PFSK-1 (cell line): ENCODE results near the gene CYTH1.

Source experiments
- POLR2AphosphoS5 ChIP-seq: IDR thresholded peaks from 2 replicates; pipeline ENCODE4 v1.6.1; 2012; ENCODE audit warnings: low read depth, mild to moderate bottlenecking, control low read depth, low read length, moderate library complexity
- REST ChIP-seq, 2 experiments: IDR thresholded peaks; 2 replicates each; pipeline versions ENCODE4 v1.6.1 to v1.8.0; 2011 to 2012; ENCODE audit warnings: low read depth in 2 of 2, low read length in 2 of 2, control low read depth in 1 of 2, inconsistent platforms in 1 of 2, mild to moderate bottlenecking in 1 of 2, moderate library complexity in 1 of 2; ENCODE audit not compliant: insufficient read depth in 1 of 2

- TF ChIP-seq POLR2AphosphoS5 (no peak), REST (IDR thresholded peaks at IDR 0.05; ENCODE audit: insufficient read depth in 1 of 2, low read depth in 2 of 2, low read length in 2 of 2) (no peak)
Observed at GRCh38 chr17:78777881-78778280, 4.2 kb downstream of the CYTH1 start.
